ENCODE data around the gene KLF7.

- TF ChIP-seq POLR2A (IDR thresholded peaks at IDR 0.05; ENCODE audit: low read depth, low read length) (no peak), TAF1 (IDR thresholded peaks at IDR 0.05; ENCODE audit: low read depth, low read length) (no peak), POLR2AphosphoS5 (IDR thresholded peaks at IDR 0.05; ENCODE audit: low read depth, low read length) (no peak), PAX5 (IDR thresholded peaks at IDR 0.05; ENCODE audit: insufficient read depth, low read length, severe bottlenecking) (no peak), SPI1 (IDR thresholded peaks at IDR 0.05; ENCODE audit: low read depth, low read length) (no peak)
Measured at GRCh38 chr2:207176247-207176646, 10.5 kb upstream of the KLF7 start.

All from GM12891 (cell line).